MCF 10A (cell line): ENCODE measurements around the gene NRP1. TPM values are rescaled to one million over a fixed set of nuclear protein-coding genes. Genes with fewer than 3 reads are reported as not detected.

Source experiments
- BruUV-seq: library from RNA; stranded (reverse); fragments of 400-500 nt; replicated peaks from 2 replicates; lab custom pipeline; 2021; lab: Mats Ljungman, UMichigan
- CTCF ChIA-PET: fragments of 300-600 bp; sonication (Branson Sonifier 250); formaldehyde crosslinking; extraction: SDS; loops from one replicate; lab custom pipeline; 2021; ENCODE audit warnings: antibody characterized with exemption, inconsistent platforms; lab: Yijun Ruan, JAX
- POLR2A ChIA-PET: fragments of 300-600, 350-650 bp; sonication (Branson Sonifier 250); formaldehyde crosslinking; extraction: SDS; loops from one replicate; lab custom pipeline; 2020; ENCODE audit warnings: antibody characterized with exemption, inconsistent platforms; lab: Yijun Ruan, JAX
- DNase-seq: peaks from one replicate; pipeline ENCODE4 v3.0.0-alpha.2; 2018; ENCODE audit not compliant: unreplicated experiment
- H3K27ac Mint-ChIP-seq: one replicate; pipeline ENCODE4 v1.8.0; 2022; ENCODE audit warnings: mild to moderate bottlenecking, low read depth, mixed read lengths; ENCODE audit not compliant: unreplicated experiment
- H3K27me3 Mint-ChIP-seq: one replicate; pipeline ENCODE4 v1.8.0; 2022; ENCODE audit warnings: mixed read lengths; ENCODE audit not compliant: insufficient read depth, unreplicated experiment
- H3K36me3 Mint-ChIP-seq: one replicate; pipeline ENCODE4 v1.8.0; 2022; ENCODE audit warnings: mild to moderate bottlenecking, moderate library complexity, mixed read lengths; ENCODE audit not compliant: insufficient read depth, unreplicated experiment
- H3K4me1 Mint-ChIP-seq: one replicate; pipeline ENCODE4 v1.8.0; 2022; ENCODE audit warnings: mixed read lengths; ENCODE audit not compliant: insufficient read depth, unreplicated experiment
- H3K4me3 Mint-ChIP-seq: one replicate; pipeline ENCODE4 v1.8.0; 2022; ENCODE audit warnings: mild to moderate bottlenecking, moderate library complexity, mixed read lengths; ENCODE audit not compliant: unreplicated experiment
- H3K9me3 Mint-ChIP-seq: one replicate; pipeline ENCODE4 v1.8.0; 2022; ENCODE audit warnings: mixed read lengths; ENCODE audit not compliant: unreplicated experiment
- intact Hi-C: fragments of 100-400 bp; cut with micrococcal nuclease; formaldehyde crosslinking; loops from 2 replicates; pipeline ENCODE4 v1.14.1; 2022
- total RNA-seq: library from RNA; stranded (reverse); gene quantifications from 2 replicates; pipeline ENCODE4 v1.2.3, GENCODE V29; 2022
- TF ChIP-seq, protein P1 (sequence below): fragments of 200-600 bp; IDR thresholded peaks from one replicate; pipeline ENCODE4 v1.8.0; 2022; ENCODE audit warnings: antibody characterized with exemption, mild to moderate bottlenecking; ENCODE audit not compliant: unreplicated experiment

The NRP1 gene
- total RNA-seq, 1 experiment from 2014 or later: 66.6 TPM

GRCh38 chr10:33150146-33150545 lies 184.3 kb downstream of the NRP1 start:
- H3K27me3 Mint-ChIP-seq: no peaks in the 10 kb centered on the region
- no TSS peak for BruUV-seq
- H3K4me1 Mint-ChIP-seq: peaks cover 7% of the 10 kb centered on the region
- no peak for DNase-seq
- no peak overlapping the region for H3K27ac Mint-ChIP-seq
- peaks cover 3% of the 10 kb centered on the region for H3K36me3 Mint-ChIP-seq
- TF ChIP-seq, protein P1, sequence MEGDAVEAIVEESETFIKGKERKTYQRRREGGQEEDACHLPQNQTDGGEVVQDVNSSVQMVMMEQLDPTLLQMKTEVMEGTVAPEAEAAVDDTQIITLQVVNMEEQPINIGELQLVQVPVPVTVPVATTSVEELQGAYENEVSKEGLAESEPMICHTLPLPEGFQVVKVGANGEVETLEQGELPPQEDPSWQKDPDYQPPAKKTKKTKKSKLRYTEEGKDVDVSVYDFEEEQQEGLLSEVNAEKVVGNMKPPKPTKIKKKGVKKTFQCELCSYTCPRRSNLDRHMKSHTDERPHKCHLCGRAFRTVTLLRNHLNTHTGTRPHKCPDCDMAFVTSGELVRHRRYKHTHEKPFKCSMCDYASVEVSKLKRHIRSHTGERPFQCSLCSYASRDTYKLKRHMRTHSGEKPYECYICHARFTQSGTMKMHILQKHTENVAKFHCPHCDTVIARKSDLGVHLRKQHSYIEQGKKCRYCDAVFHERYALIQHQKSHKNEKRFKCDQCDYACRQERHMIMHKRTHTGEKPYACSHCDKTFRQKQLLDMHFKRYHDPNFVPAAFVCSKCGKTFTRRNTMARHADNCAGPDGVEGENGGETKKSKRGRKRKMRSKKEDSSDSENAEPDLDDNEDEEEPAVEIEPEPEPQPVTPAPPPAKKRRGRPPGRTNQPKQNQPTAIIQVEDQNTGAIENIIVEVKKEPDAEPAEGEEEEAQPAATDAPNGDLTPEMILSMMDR: no peak
- no peaks in the 10 kb centered on the region for H3K9me3 Mint-ChIP-seq
- CTCF ChIA-PET: no interaction called here
- intact Hi-C loops: no loop called here
- POLR2A ChIA-PET: no interaction called here
- no peak overlapping the region for H3K4me3 Mint-ChIP-seq

DNA sequence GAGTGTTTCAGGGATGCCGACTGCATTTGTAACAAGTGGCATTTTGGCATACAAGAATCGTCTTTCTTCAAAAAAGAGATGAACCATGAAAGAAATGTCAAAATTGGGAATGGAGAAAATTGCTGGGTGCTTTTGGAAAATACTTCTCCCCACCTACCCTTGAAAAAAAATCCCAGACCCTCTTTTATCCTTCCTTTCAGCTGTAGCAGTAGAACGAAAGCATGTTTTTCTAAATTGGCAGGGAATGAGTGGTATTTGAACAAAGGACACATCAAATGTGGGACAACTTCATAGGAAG lies 187.5 kb downstream of the NRP1 start:
- Mint-ChIP-seq H3K27ac (no peak overlapping the region), H3K4me3 (no peak overlapping the region), H3K27me3 (no peaks in the 10 kb centered on the region), H3K4me1 (peaks cover 14% of the 10 kb centered on the region), H3K36me3 (peaks cover 5% of the 10 kb centered on the region), H3K9me3 (no peaks in the 10 kb centered on the region)
- intact Hi-C loops: no loop called here
- CTCF ChIA-PET: interaction anchor here (0.9 kb wide), 1 partner anchor 9 kb away, joined by 3 read pairs; no protein-coding TSS in a partner anchor
- no TSS peak for BruUV-seq
- DNase-seq: no peak
- POLR2A ChIA-PET: no interaction called here
- TF ChIP-seq, protein P1: no peak

- Mint-ChIP-seq H3K36me3 (peaks cover 5% of the 10 kb centered on the region), H3K27me3 (no peaks in the 10 kb centered on the region), H3K4me1 (peaks cover 14% of the 10 kb centered on the region), H3K4me3 (no peak overlapping the region), H3K9me3 (no peaks in the 10 kb centered on the region), H3K27ac (no peak overlapping the region)
- intact Hi-C loops: no loop called here
- TF ChIP-seq, protein P1: no peak
- DNase-seq: no peak
- CTCF ChIA-PET: interaction anchor here (0.9 to 1.3 kb wide), 2 partner anchors 8 to 9 kb away, joined by 3 to 6 read pairs; no protein-coding TSS in a partner anchor
- BruUV-seq: no TSS peak
- POLR2A ChIA-PET: interaction anchor here (1.2 kb wide), 1 partner anchor 10 kb away, joined by 5 read pairs; no protein-coding TSS in a partner anchor
Observed at GRCh38 chr10:33146189-33147012, 188.1 kb downstream of the NRP1 start.

- CTCF ChIA-PET: interaction anchor here (1.3 kb wide), 1 partner anchor 9 kb away, joined by 6 read pairs; no protein-coding TSS in a partner anchor
Observed at GRCh38 chr10:33145451-33146188, 188.8 kb downstream of the NRP1 start.

More at GRCh38 chr10:33145451-33146188, 188.8 kb downstream of the NRP1 start:
- intact Hi-C loops: no loop called here
- Mint-ChIP-seq H3K4me3 (no peak overlapping the region), H3K27me3 (no peaks in the 10 kb centered on the region), H3K36me3 (peaks cover 5% of the 10 kb centered on the region), H3K4me1 (peaks cover 19% of the 10 kb centered on the region), H3K9me3 (no peaks in the 10 kb centered on the region), H3K27ac (peak overlapping the region; percentile 47)
- peak; percentile 73 for DNase-seq
- BruUV-seq: no TSS peak
- POLR2A ChIA-PET: interaction anchor here (1.2 kb wide), 1 partner anchor 9 kb away, joined by 5 read pairs; no protein-coding TSS in a partner anchor
- TF ChIP-seq, protein P1: no peak
